Astrocyte (in vitro differentiated cells and primary cell): ENCODE measurements around the gene MCF2L2. TPM values are rescaled to one million over a fixed set of nuclear protein-coding genes. Genes with fewer than 3 reads are reported as not detected.

Experiments
- DNase-seq: peaks from one replicate; pipeline ENCODE4 v3.0.0-alpha.2; 2010; ENCODE audit warnings: low read depth
- FAIRE-seq: peaks from 2 replicates; lab custom pipeline; 2011; peaks lifted over from hg19 to GRCh38; lab: Jason Lieb, UNC
- H2AFZ ChIP-seq: 2 replicates; pipeline ENCODE4 v1.6.0; 2012; ENCODE audit warnings: low read depth, low read length, inconsistent platforms
- H3K27ac ChIP-seq: 2 replicates; pipeline ENCODE4 v1.5.1; 2011; ENCODE audit warnings: low read depth, low read length, inconsistent platforms
- H3K27me3 ChIP-seq: 2 replicates; pipeline ENCODE4 v1.6.0; 2011; ENCODE audit warnings: low read length, inconsistent platforms; ENCODE audit not compliant: insufficient read depth
- H3K36me3 ChIP-seq: 2 replicates; pipeline ENCODE4 v1.5.1; 2011; ENCODE audit warnings: low read length, inconsistent platforms; ENCODE audit not compliant: insufficient read depth
- H3K4me1 ChIP-seq: 2 replicates; pipeline ENCODE4 v1.5.1; 2011; ENCODE audit warnings: low read length, inconsistent platforms; ENCODE audit not compliant: insufficient read depth
- H3K4me2 ChIP-seq: 2 replicates; pipeline ENCODE4 v1.6.0; 2012; ENCODE audit warnings: low read length, inconsistent platforms
- H3K4me3 ChIP-seq: 2 replicates; pipeline ENCODE4 v1.5.1; 2011; ENCODE audit warnings: low read depth, mild to moderate bottlenecking, low read length, inconsistent platforms; ENCODE audit not compliant: insufficient read depth
- H3K79me2 ChIP-seq: 2 replicates; pipeline ENCODE4 v1.6.0; 2012; ENCODE audit warnings: mild to moderate bottlenecking, low read length, inconsistent platforms; ENCODE audit not compliant: insufficient read depth
- H3K9ac ChIP-seq: 2 replicates; pipeline ENCODE4 v1.6.0; 2012; ENCODE audit warnings: mild to moderate bottlenecking, low read length, inconsistent platforms
- H3K9me3 ChIP-seq: 2 replicates; pipeline ENCODE4 v1.5.1; 2012; ENCODE audit warnings: low read depth, mild to moderate bottlenecking, low read length, inconsistent platforms; ENCODE audit not compliant: insufficient read depth
- H4K20me1 ChIP-seq: 2 replicates; pipeline ENCODE4 v1.6.0; 2012; ENCODE audit warnings: low read length, inconsistent platforms; ENCODE audit not compliant: insufficient read depth
- H3K27ac Mint-ChIP-seq: one replicate; pipeline ENCODE4 v1.8.0; 2021; ENCODE audit warnings: mild to moderate bottlenecking, mixed read lengths; ENCODE audit not compliant: unreplicated experiment
- H3K27me3 Mint-ChIP-seq: one replicate; pipeline ENCODE4 v1.8.0; 2021; ENCODE audit warnings: low read depth, mixed read lengths; ENCODE audit not compliant: unreplicated experiment
- H3K36me3 Mint-ChIP-seq: one replicate; pipeline ENCODE4 v1.8.0; 2021; ENCODE audit warnings: low read depth, mixed read lengths; ENCODE audit not compliant: unreplicated experiment
- H3K4me1 Mint-ChIP-seq: one replicate; pipeline ENCODE4 v1.8.0; 2021; ENCODE audit warnings: low read depth, mixed read lengths; ENCODE audit not compliant: unreplicated experiment
- H3K4me3 Mint-ChIP-seq: one replicate; pipeline ENCODE4 v1.8.0; 2021; ENCODE audit warnings: mild to moderate bottlenecking, moderate library complexity, mixed read lengths; ENCODE audit not compliant: unreplicated experiment
- H3K9me3 Mint-ChIP-seq: one replicate; pipeline ENCODE4 v1.8.0; 2021; ENCODE audit warnings: mild to moderate bottlenecking, mixed read lengths; ENCODE audit not compliant: unreplicated experiment
- CTCF ChIP-seq: IDR thresholded peaks from 2 replicates; pipeline ENCODE4 v1.5.1; 2011; ENCODE audit warnings: low read depth, mild to moderate bottlenecking, inconsistent platforms, low read length, moderate library complexity; ENCODE audit not compliant: insufficient read depth
- EZH2 ChIP-seq: IDR thresholded peaks from 2 replicates; pipeline ENCODE4 v1.6.1; 2012; ENCODE audit warnings: mild to moderate bottlenecking, low read length, inconsistent platforms; ENCODE audit not compliant: insufficient read depth
- total RNA-seq: library from RNA; stranded (reverse); gene quantifications from 2 replicates; pipeline ENCODE4 v1.2.1, GENCODE V29; 2021

The MCF2L2 gene
- total RNA-seq, 1 donor from 2014 or later, result 0.89 TPM

GRCh38 chr3:183189641-183190040 lies 238.8 kb downstream of the MCF2L2 start:
- H3K4me3 ChIP-seq, result no peak overlapping the region
- Mint-ChIP-seq H3K27ac (no peak overlapping the region), H3K36me3 (no peaks in the 10 kb centered on the region), H3K27me3 (peaks cover 5% of the 10 kb centered on the region), H3K4me1 (peaks cover 9% of the 10 kb centered on the region), H3K9me3 (no peaks in the 10 kb centered on the region), H3K4me3 (no peak overlapping the region)
- H2AFZ ChIP-seq, result no peak overlapping the region
- no peak for FAIRE-seq
- peaks cover 12% of the 10 kb centered on the region for H3K4me1 ChIP-seq
- H3K36me3 ChIP-seq, result no peaks in the 10 kb centered on the region
- H3K79me2 ChIP-seq, result no peaks in the 10 kb centered on the region
- no peak overlapping the region for H3K9ac ChIP-seq
- H4K20me1 ChIP-seq, result no peaks in the 10 kb centered on the region
- no peak for DNase-seq
- H3K27me3 ChIP-seq, result no peaks in the 10 kb centered on the region
- no peak overlapping the region for H3K27ac ChIP-seq
- no peaks in the 10 kb centered on the region for H3K9me3 ChIP-seq
- TF ChIP-seq EZH2 (no peak), CTCF (no peak)
- H3K4me2 ChIP-seq, result no peak overlapping the region

GRCh38 chr3:183188895-183189462 lies 239.4 kb downstream of the MCF2L2 start:
- peaks cover 5% of the 10 kb centered on the region for H3K27me3 Mint-ChIP-seq
- Histone ChIP-seq H3K4me3 (no peak overlapping the region), H3K9ac (no peak overlapping the region), H4K20me1 (no peaks in the 10 kb centered on the region), H3K4me1 (peaks cover 12% of the 10 kb centered on the region), H3K4me2 (no peak overlapping the region), H3K27ac (no peak overlapping the region), H3K79me2 (no peaks in the 10 kb centered on the region), H3K9me3 (no peaks in the 10 kb centered on the region), H3K27me3 (no peaks in the 10 kb centered on the region), H3K36me3 (no peaks in the 10 kb centered on the region), H2AFZ (no peak overlapping the region)
- peaks cover 9% of the 10 kb centered on the region for H3K4me1 Mint-ChIP-seq
- FAIRE-seq (no peak), DNase-seq (no peak)
- H3K36me3 Mint-ChIP-seq, result no peaks in the 10 kb centered on the region
- no peak overlapping the region for H3K27ac Mint-ChIP-seq
- H3K9me3 Mint-ChIP-seq, result no peaks in the 10 kb centered on the region
- no peak overlapping the region for H3K4me3 Mint-ChIP-seq
- no peak for TF ChIP-seq EZH2
- peak; percentile 19 for TF ChIP-seq CTCF

DNA sequence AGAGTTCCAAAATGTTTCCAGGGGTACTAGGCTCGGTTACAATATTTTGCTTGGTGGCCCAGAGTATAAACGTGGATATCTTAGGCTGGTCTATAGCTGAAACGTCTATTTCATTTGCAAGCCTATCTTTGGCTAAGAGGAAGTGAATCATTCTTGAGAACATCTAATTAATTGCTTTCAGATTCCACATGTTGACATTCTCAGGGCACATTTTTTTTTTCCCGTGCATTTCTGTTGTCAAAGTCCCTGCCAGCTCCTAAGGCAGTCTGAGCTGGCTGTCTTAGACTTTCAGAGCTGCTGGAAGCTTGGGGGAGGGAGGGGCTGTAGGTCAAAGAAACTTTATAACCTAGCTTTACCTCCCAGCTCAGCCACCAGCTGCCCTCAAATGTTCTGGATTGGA lies 242.7 kb downstream of the MCF2L2 start:
- H3K36me3 ChIP-seq, result no peaks in the 10 kb centered on the region
- H3K27ac ChIP-seq, result no peak overlapping the region
- H3K36me3 Mint-ChIP-seq, result no peaks in the 10 kb centered on the region
- H3K4me2 ChIP-seq, result peak overlapping the region; percentile 68
- peaks cover 9% of the 10 kb centered on the region for H3K4me1 Mint-ChIP-seq
- H3K9ac ChIP-seq, result no peak overlapping the region
- H3K4me3 Mint-ChIP-seq, result no peak overlapping the region
- no peaks in the 10 kb centered on the region for H3K79me2 ChIP-seq
- DNase-seq (peak; percentile 71), FAIRE-seq (no peak)
- TF ChIP-seq CTCF, result no peak
- no peak for TF ChIP-seq EZH2
- H3K4me3 ChIP-seq, result no peak overlapping the region
- H3K4me1 ChIP-seq, result peaks cover 12% of the 10 kb centered on the region
- no peaks in the 10 kb centered on the region for H3K9me3 ChIP-seq
- H3K9me3 Mint-ChIP-seq, result no peaks in the 10 kb centered on the region
- H3K27me3 ChIP-seq, result no peaks in the 10 kb centered on the region
- H3K27me3 Mint-ChIP-seq, result peaks cover 10% of the 10 kb centered on the region
- H2AFZ ChIP-seq, result no peak overlapping the region
- H3K27ac Mint-ChIP-seq, result no peak overlapping the region
- H4K20me1 ChIP-seq, result no peaks in the 10 kb centered on the region
